ENCODE results near the gene CLASRP.
"Not testable (repeated sequence)": the region's sequence is repeated elsewhere in the genome, so short reads cannot be mapped to it uniquely, and the experiment has no call there.

The CLASRP gene

GRCh38 chr19:45104658-45105349, 66.0 kb downstream of the CLASRP start:
- DNase-seq, result peak; percentile 46

GRCh38 chr19:45106363-45106762, 67.5 kb downstream of the CLASRP start:
- not testable (repeated sequence) for DNase-seq

DNA sequence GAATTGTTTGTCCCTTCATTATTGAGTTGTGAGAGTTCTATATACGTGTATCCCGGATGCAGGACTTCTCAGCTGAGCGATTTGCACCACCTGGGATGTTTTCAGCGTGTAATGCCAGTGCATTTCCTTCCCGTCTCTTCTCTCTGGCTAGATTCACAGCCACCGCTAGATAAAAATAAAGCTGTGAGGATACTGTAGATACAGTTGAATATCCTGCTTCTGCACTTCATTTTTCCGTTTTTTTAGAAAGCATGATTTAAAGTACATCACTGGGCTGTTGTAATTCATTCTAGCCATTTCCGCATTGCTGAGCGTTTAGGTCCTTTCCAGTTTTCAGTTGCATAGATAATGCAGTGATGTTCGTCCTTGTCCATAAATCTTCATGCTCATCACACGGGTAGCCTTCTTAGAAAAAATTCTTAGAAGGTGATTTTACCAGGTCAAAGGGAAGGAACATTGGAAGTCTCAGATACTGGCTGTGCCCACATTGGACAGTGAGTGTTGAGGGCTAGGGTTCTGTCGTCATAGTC, 68.8 kb downstream of the CLASRP start:
- no peak for DNase-seq

DNA sequence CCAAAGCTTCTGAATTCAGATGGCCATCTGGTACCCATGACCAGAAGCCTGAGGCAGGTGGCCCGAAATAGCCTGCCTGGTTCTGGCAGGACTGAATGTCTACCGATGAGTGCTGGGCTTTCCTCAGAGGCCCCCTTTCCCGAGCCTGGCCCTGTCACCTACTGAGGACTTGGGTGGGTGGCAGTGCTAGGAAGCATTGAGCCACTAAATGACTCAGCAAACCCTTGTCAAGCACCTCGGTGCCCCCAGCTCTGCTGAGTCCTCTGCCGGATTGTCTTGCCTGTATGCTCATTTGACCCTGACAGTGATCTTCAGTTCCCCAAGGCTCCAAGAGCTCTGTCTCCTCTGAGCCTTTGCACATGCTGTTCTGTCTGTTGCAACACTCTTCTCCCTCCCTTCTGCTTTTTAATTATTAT, 72.0 kb downstream of the CLASRP start:
- DNase-seq, result no peak

GRCh38 chr19:45112111-45112827, 73.4 kb downstream of the CLASRP start:
- no peak for DNase-seq

GRCh38 chr19:45113628-45114027, 74.8 kb downstream of the CLASRP start:
- DNase-seq, result peak; percentile 94

- peak; percentile 66 for DNase-seq
Measured at GRCh38 chr19:45114116-45114515, 75.3 kb downstream of the CLASRP start.

- DNase-seq, result peak; percentile 91
Measured at GRCh38 chr19:45115809-45116615, 77.2 kb downstream of the CLASRP start.

- DNase-seq, result peak; percentile 54
Measured at GRCh38 chr19:45117167-45117594, 78.3 kb downstream of the CLASRP start.

- DNase-seq, result no peak
Measured at GRCh38 chr19:45117671-45118070, 78.8 kb downstream of the CLASRP start.

DNA sequence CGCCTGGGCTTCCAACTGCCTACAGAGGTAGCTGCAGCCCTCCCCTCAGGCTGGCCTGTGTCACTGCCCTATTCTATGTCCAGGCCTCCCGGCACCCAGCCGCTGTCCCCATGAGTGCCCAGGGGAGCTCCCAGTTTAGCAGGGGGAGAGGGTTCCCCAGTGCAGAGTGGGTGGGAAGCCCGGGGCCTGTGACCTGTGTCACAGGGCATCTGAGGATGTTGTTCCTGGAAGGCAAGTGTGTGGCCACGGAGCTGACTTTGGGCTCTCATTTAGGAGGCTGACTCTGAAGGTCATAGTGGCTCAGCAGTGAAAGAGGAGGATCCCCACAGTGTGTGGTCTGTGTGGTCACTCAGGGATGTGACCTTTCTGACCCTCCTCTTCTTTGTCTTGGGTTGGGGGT, 79.3 kb downstream of the CLASRP start:
- DNase-seq, result no peak

- DNase-seq, result not testable (repeated sequence)
Measured at GRCh38 chr19:45118591-45119355, 79.9 kb downstream of the CLASRP start.

- no peak for DNase-seq
Measured at GRCh38 chr19:45119582-45119981, 80.7 kb downstream of the CLASRP start.

All from DMS153 (cell line).